HG03469 (cell line): Measurements from ENCODE around the gene UBE2M.
"Not testable (repeated sequence)": the region's sequence is repeated elsewhere in the genome, so short reads cannot be mapped to it uniquely, and the experiment has no call there.

Source experiments
- ATAC-seq: cut with Tn5 transposase; IDR thresholded peaks from one replicate; pipeline ENCODE4 v1.9.1; 2021; ENCODE audit warnings: mild to moderate bottlenecking, moderate library complexity, moderate number of reproducible peaks; ENCODE audit not compliant: unreplicated experiment

Gene UBE2M

GRCh38 chr19:58542641-58543372, 15.6 kb downstream of the UBE2M start:
- ATAC-seq, result not testable (repeated sequence)

- ATAC-seq, result not testable (repeated sequence)
These were observed 19.2 kb downstream of the UBE2M start for GRCh38 chr19:58539169-58539559.

DNA sequence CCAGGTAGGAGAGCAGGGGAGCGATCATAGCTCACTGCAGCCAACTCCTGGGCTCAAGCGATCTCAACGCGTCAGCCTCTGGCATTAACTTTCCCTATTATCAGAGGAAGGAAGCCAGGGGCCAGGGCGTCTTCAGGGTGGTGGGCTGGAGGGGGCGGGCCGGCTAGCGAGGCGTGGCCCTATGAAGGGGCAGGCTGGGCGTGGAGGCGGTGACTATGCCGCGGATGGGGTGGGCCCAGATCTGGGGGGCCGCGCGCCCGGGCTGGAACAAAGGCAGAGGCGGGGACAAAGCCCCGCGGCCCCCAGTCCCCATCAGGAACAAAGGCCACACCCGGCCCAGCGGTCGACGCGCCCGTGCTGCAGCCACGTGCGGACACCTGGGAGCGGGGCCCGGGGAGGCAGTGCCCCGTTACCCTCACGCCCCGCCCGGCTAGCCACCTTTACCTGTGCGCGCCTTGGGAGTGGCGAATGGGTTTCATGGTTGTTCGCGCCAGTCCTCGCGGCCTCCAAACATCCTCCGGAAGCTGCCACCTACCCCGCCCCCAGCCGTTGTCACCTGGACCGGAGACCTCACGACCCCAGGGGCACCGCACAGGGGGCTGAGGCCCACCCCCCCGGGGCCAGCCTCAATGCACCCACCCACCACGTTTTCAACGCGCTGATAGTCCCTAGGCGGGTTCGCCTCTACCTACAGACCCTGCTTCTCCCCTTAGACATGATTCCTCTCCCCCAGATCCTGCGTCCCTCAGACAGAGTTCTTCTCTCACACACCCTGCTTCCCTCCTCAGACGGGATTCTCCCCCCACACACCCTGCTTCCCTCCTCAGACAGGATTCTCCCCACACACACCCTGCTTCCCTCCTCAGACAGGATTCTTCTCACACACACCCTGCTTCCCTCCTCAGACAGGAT, 19.9 kb downstream of the UBE2M start:
- ATAC-seq, result no peak

DNA sequence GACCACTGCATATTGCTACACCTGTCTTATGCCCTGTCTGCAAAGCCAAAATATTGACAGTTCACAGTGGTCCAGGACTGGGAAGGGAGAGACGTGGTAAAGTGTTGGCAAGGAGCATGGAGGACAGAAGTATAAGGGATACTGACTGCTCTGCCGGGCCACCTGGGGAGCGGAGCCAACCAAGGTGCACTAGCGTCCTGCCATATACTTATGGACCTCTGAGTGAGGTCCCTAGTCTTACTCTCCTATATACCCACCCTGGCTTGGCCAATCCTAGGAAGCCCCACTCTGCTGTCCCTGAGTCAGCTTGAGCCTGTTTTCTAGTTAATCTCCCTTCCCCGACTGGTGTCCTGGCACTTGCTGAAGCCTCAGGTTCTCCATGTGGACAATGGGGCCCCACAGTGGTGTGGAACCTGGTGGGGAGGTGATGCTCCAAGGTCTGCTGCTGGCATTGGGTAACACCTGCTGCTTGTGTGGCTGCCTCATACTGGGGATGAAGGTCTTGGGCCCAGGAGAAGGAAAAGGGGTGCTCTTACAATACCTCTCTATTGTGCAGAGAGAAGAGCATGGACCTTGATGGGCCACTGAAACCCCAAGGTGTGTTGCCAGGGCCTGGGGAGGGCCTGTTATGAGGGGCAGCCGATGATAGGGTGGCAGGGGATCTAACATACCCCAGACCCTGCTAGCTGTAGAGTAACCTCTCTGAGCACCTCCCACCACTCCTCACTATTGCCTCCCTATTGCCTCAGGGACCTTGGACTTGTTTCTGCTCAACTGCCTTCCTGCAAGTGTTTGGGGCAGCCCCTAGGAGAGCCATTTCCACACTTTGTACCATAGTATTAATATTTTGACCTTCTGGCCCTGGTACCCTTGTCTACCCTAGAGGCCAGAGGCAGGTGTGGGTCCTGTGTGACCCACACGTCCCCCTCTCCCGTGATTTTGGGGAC, 21.3 kb downstream of the UBE2M start:
- no peak for ATAC-seq

DNA sequence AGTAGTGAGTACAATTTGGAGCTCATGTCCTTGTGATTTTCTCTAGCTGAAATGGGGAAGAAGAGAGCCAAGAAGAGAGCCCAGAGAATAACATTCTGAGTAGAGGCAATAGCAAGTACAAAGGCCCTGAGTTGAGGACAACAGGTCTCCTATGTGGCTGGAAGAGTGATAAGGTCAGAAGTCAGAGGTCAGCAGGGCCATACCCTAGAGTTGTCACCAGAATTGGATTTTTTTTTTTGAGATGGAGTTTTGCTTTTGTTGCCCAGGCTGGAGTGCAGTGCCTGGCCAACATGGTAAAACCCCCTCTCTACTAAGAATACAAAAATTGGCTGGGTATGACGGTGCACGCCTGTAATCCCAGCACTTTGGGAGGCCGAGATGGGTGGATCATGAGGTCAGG, 22.6 kb downstream of the UBE2M start:
- ATAC-seq, result no peak

DNA sequence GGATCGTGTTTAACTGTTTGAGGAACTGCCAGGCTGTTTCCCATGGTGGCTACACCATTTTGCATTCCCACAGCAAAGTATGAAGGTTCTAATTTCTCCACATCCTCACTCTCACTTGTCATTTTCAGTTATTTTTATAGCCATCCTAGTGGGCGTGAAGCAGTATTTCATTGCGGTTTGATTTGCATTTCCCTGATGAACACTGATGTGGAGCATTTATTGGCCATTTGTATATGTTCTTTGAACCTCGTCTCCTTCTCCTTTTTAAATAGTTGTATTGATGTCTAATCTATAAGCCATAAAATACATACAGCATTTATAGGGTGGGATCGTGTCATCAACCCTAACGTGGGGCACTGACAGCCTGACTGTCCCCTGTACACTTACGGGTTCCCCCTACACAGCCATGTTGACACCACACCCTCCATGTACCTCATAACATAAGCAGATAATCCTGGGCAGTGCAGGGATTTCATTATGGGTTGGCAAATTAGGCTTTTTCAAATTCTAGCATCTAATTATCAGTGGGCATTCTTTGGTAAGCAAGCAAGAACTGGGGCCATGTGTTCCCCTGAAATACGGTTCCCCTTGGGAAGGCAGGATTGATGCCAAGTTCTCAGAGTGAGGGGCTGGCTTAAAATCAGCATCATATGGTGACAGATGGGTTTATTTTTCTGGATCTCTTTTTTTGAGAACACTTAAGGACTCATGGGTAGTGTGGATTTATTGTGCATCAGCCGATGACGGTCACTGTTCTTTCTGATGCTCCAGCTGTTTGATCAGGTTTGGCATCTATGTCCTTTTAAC, 27.2 kb downstream of the UBE2M start:
- no peak for ATAC-seq

DNA sequence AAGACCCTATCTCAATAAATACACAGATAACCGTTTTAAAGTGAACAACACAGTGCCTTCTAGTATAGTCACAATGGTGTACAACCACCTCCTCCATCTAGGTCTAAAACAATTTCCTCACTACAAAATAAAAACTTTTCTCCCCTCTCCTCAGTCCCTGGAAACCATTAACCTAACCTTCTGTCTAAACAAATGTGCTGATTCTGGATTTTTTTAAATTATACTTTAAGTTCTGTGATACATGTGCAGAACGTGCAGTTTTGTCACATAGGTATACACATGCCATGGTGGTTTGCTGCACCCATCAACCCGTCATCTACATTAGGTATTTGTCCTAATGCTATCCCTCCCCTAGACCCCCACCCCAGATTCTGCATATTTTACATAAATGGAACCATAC, 29.0 kb downstream of the UBE2M start:
- no peak for ATAC-seq

- no peak for ATAC-seq
These were observed 35.7 kb downstream of the UBE2M start for GRCh38 chr19:58522709-58523108.

DNA sequence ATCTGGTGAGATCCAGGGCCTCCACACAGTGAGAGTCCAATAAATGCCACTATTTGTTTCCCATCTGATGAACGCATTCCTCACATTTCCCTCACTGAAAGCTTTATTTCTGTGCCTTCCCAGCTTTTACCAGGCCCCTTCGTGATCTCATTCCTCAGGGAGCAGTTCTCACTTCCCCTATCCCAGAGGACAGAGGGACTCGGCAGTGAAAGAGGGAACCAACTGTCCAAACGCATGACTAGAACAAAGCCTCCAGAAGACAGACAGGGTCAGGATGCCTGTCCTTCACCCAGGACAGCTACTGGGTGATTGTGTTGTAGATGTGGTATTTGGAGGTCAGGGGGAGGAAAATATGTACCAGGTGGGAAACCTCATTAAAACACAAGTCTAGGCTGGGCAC, 36.8 kb downstream of the UBE2M start:
- no peak for ATAC-seq

DNA sequence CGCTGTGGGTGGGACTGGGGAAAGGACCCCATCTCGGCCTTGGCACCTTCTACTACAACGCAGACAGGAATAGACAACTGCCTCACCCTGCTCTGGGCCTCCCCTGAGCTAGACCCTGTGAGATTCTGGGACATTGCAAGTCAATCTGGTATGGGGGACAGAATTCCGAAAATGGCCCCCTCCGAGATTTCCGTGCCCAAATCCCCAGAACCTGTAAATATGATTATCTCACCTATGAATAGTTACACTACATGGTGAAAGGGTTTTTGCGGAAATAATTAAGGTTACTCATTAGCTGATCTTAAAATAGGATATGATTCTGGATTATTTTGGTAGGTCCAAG, 38.2 kb downstream of the UBE2M start:
- ATAC-seq, result no peak

DNA sequence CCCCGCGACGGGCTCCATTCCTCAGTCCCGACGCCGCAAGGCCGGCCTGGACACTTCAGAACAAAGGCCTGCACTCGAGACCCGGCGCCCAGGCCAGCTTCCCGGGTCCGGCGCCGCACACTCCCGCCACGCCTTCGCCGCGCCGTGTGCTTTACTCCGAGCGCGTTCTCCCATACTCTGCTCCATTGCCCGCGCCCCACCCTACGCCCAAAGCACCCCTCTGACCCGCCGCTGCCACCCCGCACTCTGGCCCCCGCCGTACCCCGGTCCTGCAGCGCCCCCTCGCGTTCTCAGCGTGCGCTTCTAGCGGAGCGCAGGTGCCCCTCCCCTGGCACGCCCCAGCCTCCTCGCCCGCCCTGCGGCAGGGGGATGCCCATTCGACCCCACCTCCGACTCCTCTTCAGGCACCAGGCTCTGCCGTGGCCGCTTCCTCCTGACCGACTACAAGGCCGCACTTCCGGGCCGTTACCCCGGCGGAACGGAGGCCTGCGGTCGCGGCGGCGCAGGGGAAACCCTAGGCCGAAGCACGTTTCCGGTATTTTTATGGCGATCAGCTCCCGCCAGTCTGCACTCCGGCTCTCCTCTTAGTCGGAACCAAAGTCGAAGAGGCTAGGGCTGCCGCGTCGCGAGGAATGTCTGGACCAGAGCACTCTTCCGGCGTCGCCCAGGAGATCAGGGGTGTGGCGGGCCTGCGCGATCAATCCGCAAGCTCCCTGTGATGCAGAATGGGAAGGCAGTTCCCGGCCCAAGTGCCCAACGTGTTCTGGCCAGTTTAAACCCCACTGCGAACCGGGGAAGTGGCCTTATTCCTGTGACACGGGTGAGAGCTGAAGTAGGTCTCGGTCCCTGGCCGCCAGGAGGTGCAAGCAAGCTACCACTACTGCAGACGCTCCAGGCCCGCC, 38.8 kb downstream of the UBE2M start, which contains the start of gene ZBTB45:
TSS of gene ZBTB45 (minus strand) at position 456 of the 902 bp plus-strand sequence. CDS start 2,137 bp downstream, outside the sequence.
- ATAC-seq, result peak; percentile 52

DNA sequence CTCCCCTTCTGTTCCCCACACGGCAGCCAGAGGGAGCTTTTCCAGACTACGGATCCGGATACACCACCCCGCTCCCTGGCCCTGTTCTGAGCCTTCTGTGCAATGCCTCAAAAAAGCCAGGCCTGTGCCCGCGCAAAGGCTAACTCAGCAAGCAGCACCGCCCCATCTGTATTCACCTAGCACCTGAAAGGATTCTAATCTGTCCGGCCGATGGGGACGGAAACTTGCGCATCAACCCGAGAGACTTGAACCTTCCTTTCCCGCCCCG, 39.4 kb downstream of the UBE2M start:
- no peak for ATAC-seq

GRCh38 chr19:58518256-58519086, 39.9 kb downstream of the UBE2M start:
- no peak for ATAC-seq

DNA sequence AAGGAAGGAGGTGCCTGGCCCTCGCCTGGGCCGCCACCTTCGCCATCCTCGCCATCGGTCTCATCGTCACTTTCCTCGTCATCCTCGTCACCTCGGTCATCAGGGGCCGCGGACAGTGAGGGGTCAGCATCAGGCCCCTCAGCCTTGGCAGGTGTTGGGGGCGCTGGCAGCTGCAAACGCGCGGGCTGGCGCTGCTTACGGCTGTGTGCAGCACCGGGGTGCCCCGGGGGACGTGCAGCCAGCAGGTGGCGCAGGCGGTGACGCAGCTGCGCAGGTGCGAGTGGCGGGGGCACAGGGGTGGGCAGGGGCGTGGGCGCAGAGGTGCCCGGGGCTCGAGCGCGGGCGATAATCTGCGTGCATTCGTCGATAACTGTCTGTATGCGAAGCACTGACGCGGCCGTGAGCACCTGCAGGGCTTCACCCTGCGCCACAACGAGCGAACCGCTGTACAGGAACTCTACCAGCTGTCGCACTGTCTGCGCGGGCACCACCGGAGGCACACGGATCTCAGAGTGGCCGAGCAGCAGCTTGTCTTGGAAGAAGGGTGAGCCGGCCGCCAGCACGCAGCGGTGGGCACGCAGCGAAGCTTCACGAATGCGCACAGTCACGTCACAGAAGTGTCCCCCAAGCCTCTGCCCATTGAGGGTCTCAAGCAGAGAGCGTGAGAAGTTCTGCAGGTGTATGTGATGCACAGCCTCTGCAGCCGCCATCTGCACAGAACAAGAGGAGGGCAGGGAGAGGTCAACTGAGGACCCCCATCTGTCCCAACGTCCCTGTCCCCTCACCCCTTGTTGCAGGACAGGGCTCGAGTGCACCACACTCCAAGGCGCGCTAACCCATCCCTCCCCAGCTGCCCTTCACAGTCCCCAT, 41.2 kb downstream of the UBE2M start:
- ATAC-seq, result no peak

- ATAC-seq, result no peak
These were observed 42.1 kb downstream of the UBE2M start for GRCh38 chr19:58516246-58516836.

GRCh38 chr19:58515259-58515658, 43.2 kb downstream of the UBE2M start:
- ATAC-seq, result no peak

- no peak for ATAC-seq
These were observed 43.8 kb downstream of the UBE2M start for GRCh38 chr19:58514564-58515022.
